ENCODE results near the gene OSM. TPM values are rescaled to one million over a fixed set of nuclear protein-coding genes. Genes with fewer than 3 reads are reported as not detected.
A peak's percentile ranks its signal among the peaks of the same experiment; 100 is the strongest.

The OSM gene
- total RNA-seq, 4 donors from 2014 or later, result 0.76 to 8.8 (median 0.76) TPM; not detected in 1

DNA sequence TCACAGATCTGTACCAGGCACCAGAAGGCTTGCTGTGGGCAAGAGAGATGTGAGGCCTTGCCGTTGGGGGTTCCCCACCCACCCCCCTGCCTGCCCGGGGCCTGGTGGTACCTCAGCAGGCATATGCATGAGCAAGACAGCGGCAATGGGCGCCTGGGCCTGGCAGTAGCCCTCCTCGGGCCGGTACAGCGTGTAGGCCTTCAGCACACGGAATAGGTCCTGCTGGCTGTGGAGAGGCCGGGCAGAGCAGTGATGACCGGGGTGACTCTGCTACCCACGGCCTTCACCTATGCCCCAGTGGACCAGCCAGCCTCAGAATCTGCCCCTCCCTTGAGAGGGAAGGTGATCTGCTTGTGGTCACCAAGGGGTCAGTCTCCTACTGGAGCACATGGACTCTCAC lies 28.2 kb upstream of the OSM start:
- TF ChIP-seq, protein P1, sequence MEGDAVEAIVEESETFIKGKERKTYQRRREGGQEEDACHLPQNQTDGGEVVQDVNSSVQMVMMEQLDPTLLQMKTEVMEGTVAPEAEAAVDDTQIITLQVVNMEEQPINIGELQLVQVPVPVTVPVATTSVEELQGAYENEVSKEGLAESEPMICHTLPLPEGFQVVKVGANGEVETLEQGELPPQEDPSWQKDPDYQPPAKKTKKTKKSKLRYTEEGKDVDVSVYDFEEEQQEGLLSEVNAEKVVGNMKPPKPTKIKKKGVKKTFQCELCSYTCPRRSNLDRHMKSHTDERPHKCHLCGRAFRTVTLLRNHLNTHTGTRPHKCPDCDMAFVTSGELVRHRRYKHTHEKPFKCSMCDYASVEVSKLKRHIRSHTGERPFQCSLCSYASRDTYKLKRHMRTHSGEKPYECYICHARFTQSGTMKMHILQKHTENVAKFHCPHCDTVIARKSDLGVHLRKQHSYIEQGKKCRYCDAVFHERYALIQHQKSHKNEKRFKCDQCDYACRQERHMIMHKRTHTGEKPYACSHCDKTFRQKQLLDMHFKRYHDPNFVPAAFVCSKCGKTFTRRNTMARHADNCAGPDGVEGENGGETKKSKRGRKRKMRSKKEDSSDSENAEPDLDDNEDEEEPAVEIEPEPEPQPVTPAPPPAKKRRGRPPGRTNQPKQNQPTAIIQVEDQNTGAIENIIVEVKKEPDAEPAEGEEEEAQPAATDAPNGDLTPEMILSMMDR (IDR thresholded peaks at IDR 0.05), result no peak
- TF ChIP-seq POLR2A (IDR thresholded peaks at IDR 0.05), result no peak
- Histone ChIP-seq H3K36me3 (no peaks in the 10 kb centered on the region), H3K27me3 (no peaks in the 10 kb centered on the region), H3K27ac (no peak overlapping the region), H3K9me3 (no peaks in the 10 kb centered on the region), H3K4me1 (peaks cover 10 to 13% of the 10 kb centered on the region in 2 donors), H3K4me3 (no peak overlapping the region)
- intact Hi-C loops (cut with DNase I; ENCODE audit: low total_unique reads), result no loop called here
- no peak for DNase-seq

DNA sequence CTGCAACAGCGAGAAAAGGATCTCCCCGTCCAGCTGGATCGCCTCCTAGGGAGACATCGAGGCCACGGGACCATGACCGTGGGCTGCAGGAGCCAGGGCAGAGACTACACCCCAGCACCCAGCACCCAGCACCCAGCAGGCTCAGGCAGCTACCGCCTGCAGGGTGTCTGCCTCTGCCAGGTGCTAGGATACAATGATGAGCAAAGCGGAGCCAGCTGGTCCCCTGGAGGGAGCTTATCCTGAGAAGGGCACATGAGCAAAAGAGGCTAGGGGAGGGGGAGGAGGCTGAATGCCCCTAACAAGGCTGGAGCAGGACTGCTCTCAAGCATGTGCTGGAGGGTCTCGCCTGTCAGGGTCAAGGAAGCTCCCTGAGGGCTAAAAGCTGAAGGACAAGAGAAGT lies 27.4 kb upstream of the OSM start:
- intact Hi-C loops (cut with DNase I; ENCODE audit: low total_unique reads), result no loop called here
- Histone ChIP-seq H3K9me3 (no peaks in the 10 kb centered on the region), H3K4me3 (no peak overlapping the region), H3K27ac (no peak overlapping the region), H3K4me1 (peaks cover 10 to 13% of the 10 kb centered on the region in 2 donors), H3K36me3 (no peaks in the 10 kb centered on the region), H3K27me3 (no peaks in the 10 kb centered on the region)
- TF ChIP-seq POLR2A (IDR thresholded peaks at IDR 0.05), result no peak
- TF ChIP-seq, protein P1 (IDR thresholded peaks at IDR 0.05), result no peak
- no peak for DNase-seq

DNA sequence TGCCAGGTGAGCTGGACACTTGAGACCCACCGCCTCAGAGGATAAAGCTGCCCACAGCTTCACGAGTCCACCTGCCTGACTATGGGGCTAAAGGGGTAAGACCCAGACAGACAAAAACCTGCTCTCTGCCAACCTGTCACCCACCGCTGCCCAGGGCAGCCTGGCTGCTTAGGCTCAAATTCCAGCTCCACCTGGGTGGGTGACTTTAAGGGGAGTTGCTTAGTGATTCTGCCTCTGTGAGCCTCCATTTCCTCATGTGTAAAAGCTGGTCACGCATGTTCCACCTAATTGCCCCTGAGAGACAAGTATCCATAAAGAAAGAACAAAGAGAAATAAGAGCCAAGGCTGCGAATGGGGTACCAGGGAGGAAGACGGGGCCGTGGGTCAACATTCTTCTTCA lies 26.4 kb upstream of the OSM start:
- DNase-seq, result no peak
- intact Hi-C loops (cut with DNase I; ENCODE audit: low total_unique reads), result no loop called here
- Histone ChIP-seq H3K9me3 (no peaks in the 10 kb centered on the region), H3K27me3 (no peaks in the 10 kb centered on the region), H3K4me1 (peaks cover 13 to 15% of the 10 kb centered on the region in 2 donors), H3K4me3 (no peak overlapping the region), H3K36me3 (no peaks in the 10 kb centered on the region), H3K27ac (no peak overlapping the region)
- TF ChIP-seq, protein P1 (IDR thresholded peaks at IDR 0.05), result no peak
- no peak for TF ChIP-seq POLR2A (IDR thresholded peaks at IDR 0.05)

- no peaks in the 10 kb centered on the region for H3K9me3 ChIP-seq
- peaks cover 13 to 20% of the 10 kb centered on the region in 2 donors for H3K4me1 ChIP-seq
- no peak for DNase-seq
- H3K4me3 ChIP-seq, result no peak overlapping the region
- H3K27me3 ChIP-seq, result no peaks in the 10 kb centered on the region
- peak overlapping the region; percentile 79 to 91 for H3K27ac ChIP-seq
- intact Hi-C loops (cut with DNase I; ENCODE audit: low total_unique reads), result no loop called here
- TF ChIP-seq, protein P1 (IDR thresholded peaks at IDR 0.05), result no peak
- TF ChIP-seq POLR2A (IDR thresholded peaks at IDR 0.05), result no peak
- no peaks in the 10 kb centered on the region for H3K36me3 ChIP-seq
Observed at GRCh38 chr22:30292069-30292970, 25.7 kb upstream of the OSM start.
